ENCODE results near the gene SNRNP200. TPM values are rescaled to one million over a fixed set of nuclear protein-coding genes. Genes with fewer than 3 reads are reported as not detected.

Gene SNRNP200
- total RNA-seq, 1 donor from 2014 or later = 57.4 TPM

DNA sequence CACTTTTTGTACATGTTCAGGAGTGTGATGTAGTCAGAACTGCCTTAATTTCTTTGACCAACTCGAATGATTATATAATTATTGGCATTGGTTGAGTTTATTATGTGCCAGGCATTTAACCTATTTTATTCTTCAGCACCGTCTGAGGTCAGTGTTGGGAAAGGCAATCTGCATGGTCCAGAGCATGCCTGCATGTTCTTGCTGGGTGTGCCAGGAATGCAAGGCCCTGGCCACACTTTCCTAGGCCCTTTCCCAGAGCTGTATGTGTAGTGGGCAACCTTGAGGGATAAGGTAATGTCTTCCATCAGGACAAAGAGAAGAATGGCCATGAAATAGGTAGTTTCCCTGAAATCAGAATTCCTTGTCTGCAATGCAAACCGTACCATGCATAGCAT is 9.7 kb upstream of the SNRNP200 start:
- H3K4me1 ChIP-seq = no peaks in the 10 kb centered on the region
- H3K4me3 ChIP-seq = no peak overlapping the region
- TF ChIP-seq, protein P1, sequence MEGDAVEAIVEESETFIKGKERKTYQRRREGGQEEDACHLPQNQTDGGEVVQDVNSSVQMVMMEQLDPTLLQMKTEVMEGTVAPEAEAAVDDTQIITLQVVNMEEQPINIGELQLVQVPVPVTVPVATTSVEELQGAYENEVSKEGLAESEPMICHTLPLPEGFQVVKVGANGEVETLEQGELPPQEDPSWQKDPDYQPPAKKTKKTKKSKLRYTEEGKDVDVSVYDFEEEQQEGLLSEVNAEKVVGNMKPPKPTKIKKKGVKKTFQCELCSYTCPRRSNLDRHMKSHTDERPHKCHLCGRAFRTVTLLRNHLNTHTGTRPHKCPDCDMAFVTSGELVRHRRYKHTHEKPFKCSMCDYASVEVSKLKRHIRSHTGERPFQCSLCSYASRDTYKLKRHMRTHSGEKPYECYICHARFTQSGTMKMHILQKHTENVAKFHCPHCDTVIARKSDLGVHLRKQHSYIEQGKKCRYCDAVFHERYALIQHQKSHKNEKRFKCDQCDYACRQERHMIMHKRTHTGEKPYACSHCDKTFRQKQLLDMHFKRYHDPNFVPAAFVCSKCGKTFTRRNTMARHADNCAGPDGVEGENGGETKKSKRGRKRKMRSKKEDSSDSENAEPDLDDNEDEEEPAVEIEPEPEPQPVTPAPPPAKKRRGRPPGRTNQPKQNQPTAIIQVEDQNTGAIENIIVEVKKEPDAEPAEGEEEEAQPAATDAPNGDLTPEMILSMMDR (IDR thresholded peaks at IDR 0.05) = no peak
- no peak for DNase-seq (ENCODE audit: low spot score in 2 of 2)
- no peaks in the 10 kb centered on the region for H3K27me3 ChIP-seq
- no peaks in the 10 kb centered on the region for H3K9me3 ChIP-seq
- H3K36me3 ChIP-seq = no peaks in the 10 kb centered on the region
- intact Hi-C loops (cut with DNase I) = no loop called here
- H3K27ac ChIP-seq = no peak overlapping the region

DNA sequence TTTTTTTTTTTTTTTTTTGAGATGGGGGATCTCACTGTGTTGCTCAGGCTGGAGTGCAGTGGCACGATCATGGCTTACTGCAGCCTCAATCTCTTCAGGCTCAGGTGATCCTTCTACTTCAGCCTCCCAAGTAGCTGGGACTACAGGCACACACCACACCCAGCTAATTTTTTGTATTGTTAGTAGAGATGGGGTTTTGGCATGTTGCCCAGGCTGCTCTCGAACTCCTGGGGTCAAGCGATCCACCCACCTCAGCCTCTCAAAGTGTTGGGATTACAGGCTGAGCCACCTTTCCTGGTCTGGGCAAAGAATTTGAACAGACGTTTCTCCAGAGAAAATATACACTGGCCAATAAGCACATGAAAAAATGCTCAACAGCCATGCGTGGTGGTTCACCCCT is 2.9 kb upstream of the SNRNP200 start:
- no peaks in the 10 kb centered on the region for H3K9me3 ChIP-seq
- TF ChIP-seq, protein P1 (IDR thresholded peaks at IDR 0.05) = no peak
- H3K4me3 ChIP-seq = no peak overlapping the region
- no peak for DNase-seq (ENCODE audit: low spot score in 2 of 2)
- intact Hi-C loops (cut with DNase I) = no loop called here
- no peak overlapping the region for H3K27ac ChIP-seq
- no peaks in the 10 kb centered on the region for H3K27me3 ChIP-seq
- peaks cover 4 to 13% of the 10 kb centered on the region in 2 donors for H3K4me1 ChIP-seq
- H3K36me3 ChIP-seq = peaks cover 5 to 9% of the 10 kb centered on the region in 2 donors

DNA sequence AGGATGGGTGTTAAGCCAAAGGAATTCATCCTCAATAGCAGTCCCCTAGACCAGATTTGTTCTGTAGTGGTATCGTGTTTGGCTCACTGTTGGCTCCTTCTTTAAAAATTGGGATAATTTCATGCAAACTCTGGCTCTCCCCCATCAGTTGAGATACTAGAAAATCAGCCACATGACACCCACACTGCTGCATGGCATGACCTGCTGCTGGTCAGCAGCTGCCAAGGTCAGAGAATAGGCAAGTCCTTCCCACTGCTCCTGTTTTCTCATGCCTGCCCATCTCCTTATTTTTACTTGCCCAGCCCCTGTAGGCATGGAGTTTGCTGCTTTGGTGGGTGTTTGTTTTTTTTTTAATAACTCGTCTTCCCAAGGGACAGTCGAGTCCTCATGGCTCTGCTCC is 1.0 kb upstream of the SNRNP200 start:
- DNase-seq (ENCODE audit: low spot score in 2 of 2) = no peak
- H3K36me3 ChIP-seq = peaks cover 24 to 28% of the 10 kb centered on the region in 2 donors
- intact Hi-C loops (cut with DNase I) = no loop called here

DNA sequence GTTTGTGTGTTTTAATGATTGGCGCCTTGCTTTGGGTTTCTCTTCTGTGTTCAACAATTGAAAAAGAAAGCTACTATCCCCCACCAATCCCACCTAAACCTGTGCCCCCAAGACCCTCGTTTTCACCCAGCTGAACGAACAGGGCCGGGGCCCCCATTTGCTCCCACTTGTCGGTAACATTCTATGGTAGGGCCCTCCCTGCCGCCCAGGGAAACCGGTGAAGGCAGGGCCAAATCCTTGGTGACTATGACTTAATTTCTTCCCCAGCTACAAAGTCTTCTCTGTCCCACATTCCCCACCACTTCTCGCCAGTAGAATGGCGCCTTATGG is 598 bp upstream of the SNRNP200 start:
- TF ChIP-seq, protein P1 (IDR thresholded peaks at IDR 0.05) = no peak
- Histone ChIP-seq H3K27ac (peak overlapping the region; percentile 73 to 82), H3K9me3 (no peaks in the 10 kb centered on the region), H3K4me1 (peaks cover 4 to 13% of the 10 kb centered on the region in 2 donors), H3K4me3 (peak overlapping the region; percentile 84 to 85), H3K27me3 (no peaks in the 10 kb centered on the region), H3K36me3 (peaks cover 28 to 32% of the 10 kb centered on the region in 2 donors)
- intact Hi-C loops (cut with DNase I) = loop anchor here (1.0 to 2.0 kb wide), 4 partner anchors 29 to 203 kb away; partner anchors contain the start of genes CIAO1 and NCAPH
- DNase-seq (ENCODE audit: low spot score in 2 of 2) = no peak

More for the DNA sequence above, 1.0 kb upstream of the SNRNP200 start:
- Histone ChIP-seq H3K4me1 (peaks cover 4 to 13% of the 10 kb centered on the region in 2 donors), H3K27me3 (no peaks in the 10 kb centered on the region), H3K4me3 (peak overlapping the region; percentile 84 to 85), H3K27ac (peak overlapping the region; percentile 73 to 82), H3K9me3 (no peaks in the 10 kb centered on the region)
- TF ChIP-seq, protein P1 (IDR thresholded peaks at IDR 0.05) = no peak

DNA sequence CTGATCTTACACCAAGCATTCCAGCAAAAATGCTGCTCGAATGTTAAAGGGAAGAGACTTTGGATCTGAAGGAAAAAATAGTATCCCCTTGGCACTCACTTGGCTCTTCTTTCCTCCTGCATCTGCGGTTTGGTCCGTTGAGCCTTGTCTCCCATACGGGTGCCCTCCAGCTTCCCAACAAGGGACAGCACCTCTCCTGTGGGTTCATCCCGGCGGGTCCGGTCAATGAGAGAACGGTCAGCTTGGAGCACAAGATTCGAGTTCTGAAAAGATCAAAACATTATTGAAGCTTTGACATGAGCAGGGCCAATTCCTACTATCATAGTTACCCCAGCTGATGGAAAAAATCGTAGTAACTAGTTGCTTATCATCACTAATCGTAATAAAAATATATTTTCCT is 740 bp downstream of the SNRNP200 start:
- intact Hi-C loops (cut with DNase I) = loop anchor here (1.0 to 2.0 kb wide), 4 partner anchors 30 to 205 kb away; partner anchors contain the start of genes CIAO1 and NCAPH
- Histone ChIP-seq H3K4me3 (peak overlapping the region; percentile 84 to 85), H3K27ac (peak overlapping the region; percentile 73 to 82)

More for the DNA sequence above, 740 bp downstream of the SNRNP200 start:
- Histone ChIP-seq H3K9me3 (no peaks in the 10 kb centered on the region), H3K27me3 (no peaks in the 10 kb centered on the region), H3K36me3 (peaks cover 42 to 44% of the 10 kb centered on the region in 2 donors), H3K4me1 (peaks cover 4 to 13% of the 10 kb centered on the region in 2 donors)
- DNase-seq (ENCODE audit: low spot score in 2 of 2) = no peak
- TF ChIP-seq, protein P1 (IDR thresholded peaks at IDR 0.05) = no peak
